Activated T-helper 1 cell treated with Interleukin-2 at 50 U/mL for 16 hours (primary cell): ENCODE results near the gene PIGP.
"Not testable (repeated sequence)": the region's sequence is repeated elsewhere in the genome, so short reads cannot be mapped to it uniquely, and the experiment has no call there.

ENCODE experiments used
- DNase-seq: peaks from one replicate; pipeline ENCODE4 v3.0.0-alpha.2; 2020; ENCODE audit warnings: low read depth

Gene PIGP

DNA sequence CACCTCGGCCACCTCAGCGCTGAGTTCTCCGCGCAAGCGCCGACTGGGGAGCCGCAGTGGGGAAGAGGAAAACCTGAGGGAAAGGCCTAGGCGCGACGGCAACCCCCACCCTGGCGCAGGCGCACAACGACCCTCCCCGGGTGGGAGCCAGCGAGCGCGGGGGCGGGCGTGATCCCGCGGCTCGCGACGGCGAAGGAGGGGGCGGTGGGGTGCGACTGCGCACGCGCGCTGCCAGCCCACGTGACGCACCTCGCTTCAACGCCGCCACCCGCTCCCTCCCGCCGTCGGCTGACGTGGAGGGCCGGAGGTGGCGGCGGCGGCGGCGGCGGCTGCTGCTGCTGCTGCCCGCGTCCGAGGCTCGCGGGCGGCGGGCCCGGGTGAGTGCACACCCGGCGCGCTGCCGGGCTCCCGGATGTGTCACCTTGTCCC is at the start of gene PIGP, which contains the start of gene TTC3:
Gene PIGP, minus strand, starts transcription at position 84 of the 429 bp plus-strand sequence. CDS start 556 bp downstream, outside the sequence.
Gene TTC3, plus strand, starts transcription at position 267 of the 429 bp plus-strand sequence. CDS start 14,004 bp downstream, outside the sequence.
- DNase-seq = peak; percentile 95

DNA sequence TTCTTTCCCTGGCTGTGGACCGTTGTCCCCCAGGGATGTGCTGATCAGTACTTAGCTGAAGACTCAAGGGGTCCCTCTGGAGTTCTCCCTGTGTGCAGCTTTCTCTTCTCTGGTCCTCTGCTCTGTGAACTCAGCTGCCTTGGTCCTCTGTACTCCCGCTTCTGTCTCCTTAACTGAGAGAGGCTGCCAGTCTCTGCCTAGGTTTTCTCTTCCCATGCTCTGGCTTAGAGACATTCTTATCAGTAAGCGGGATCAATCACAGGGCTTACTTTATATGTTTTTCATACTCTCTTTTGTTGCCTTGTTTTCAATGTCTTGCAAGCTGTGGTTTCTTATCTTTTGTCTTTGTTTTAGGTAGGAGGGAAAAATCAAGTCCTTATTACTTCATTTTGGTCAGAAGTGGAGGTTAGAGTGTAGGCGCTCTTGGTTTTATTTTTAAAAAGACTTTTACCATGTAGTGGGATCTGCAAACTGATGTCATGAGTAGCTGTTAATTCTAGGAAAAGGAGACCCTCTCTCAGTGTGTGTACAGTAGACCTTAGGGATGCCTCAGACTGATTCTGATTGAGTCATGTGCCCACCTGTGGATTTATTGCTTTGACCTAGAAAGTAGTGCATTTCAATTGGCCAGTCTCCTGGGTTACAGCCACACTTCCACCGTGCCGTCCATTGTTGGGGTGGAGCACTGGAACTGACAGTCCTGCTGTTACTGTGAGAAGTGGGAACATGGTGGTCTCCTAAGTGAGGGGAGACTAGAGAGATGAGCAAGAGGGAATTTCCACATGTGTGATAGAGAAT is 46.7 kb upstream of the PIGP start:
- DNase-seq = no peak

DNA sequence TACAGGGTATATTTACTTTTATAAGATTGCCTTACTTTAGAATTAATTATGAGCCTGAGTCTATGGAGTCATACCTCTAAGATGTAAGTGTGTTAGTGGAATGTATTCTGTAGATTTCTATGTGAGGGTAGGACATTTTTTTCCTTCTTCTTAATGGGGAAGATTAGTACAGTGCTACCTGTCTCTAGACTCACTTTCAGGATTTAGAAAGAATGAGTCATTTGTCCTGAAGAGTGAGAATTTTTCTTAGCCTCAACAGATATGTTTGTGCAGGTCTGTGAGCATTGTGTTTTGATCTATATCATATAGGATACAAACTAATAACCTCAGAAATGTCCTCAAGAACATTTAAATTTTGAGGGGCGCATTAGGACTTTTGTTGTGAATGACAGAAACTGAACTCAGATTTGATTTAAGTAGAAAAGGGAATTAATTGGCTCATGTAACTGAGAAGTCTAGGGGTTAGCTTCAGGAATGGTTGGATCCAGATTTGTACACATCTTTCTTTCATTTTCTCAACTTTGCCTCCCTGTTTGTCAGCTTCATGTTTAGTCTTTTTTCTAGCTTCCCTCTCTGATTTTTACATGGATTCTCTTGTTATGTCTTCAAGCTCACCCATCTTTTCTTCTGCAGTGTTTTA is 45.4 kb upstream of the PIGP start:
- DNase-seq = no peak

DNA sequence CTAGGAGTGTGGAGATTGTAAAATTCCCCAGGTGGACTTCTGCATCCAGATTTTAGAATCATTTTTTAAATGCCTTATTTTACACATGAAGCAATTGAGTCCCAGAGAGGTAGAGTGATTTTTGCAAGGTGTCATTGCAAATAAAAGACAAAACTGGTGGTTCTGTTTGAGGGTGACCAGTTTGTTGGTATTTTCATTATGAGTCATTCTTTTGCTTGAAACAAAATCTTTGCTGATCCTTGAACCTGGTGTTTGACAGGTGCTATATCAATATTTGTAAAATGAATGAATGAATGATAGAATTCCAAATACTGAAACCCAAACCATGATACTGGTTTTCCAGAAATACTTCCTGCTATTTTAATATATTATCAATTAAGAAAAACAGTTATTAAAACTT is 44.3 kb upstream of the PIGP start:
- DNase-seq = no peak

DNA sequence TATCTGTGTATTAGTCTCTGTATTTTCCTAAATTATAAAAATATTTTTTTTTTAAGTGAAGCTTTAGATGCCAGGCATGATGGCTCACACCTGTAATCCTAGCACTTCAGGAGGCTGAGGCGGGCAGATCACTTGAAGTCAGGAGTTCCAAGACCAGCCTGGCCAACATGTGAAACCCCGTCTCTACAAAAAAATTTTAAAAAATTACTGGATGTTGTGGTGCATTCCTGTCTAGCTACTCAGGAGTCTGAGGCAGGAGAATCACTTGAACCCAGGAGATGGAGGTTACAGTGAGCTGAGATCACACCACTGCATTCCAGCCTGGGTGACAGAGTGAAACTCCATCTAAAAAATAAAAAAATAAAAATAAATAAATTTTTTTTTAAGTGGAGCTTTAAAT is 43.6 kb upstream of the PIGP start:
- not testable (repeated sequence) for DNase-seq

DNA sequence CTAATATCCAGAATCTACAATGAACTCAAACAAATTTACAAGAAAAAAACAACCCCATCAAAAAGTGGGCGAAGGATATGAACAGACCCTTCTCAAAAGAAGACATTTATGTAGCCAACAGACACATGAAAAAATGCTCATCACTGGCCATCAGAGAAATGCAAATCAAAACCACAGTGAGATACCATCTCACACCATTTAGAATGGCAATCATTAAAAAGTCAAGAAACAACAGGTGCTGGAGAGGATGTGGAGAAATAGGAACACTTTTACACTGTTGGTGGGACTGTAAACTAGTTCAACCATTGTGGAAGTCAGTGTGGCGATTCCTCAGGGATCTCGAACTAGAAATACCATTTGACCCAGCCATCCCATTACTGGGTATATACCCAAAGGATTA is 41.4 kb upstream of the PIGP start:
- DNase-seq = not testable (repeated sequence)

DNA sequence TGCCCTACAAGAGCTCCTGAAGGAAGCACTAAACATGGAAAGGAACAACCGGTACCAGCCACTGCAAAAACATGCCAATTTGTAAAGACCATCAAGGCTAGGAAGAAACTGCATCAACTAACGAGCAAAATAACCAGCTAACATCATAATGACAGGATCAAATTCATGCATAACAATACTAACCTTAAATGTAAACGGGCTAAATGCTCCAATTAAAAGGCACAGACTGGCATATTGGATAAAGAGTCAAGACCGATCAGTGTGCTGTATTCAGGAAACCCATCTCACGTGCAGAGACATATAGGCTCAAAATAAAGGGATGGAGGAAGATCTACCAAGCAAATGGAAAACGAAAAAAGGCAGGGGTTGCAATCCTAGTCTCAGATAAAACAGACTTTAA is 38.2 kb upstream of the PIGP start:
- DNase-seq = not testable (repeated sequence)

DNA sequence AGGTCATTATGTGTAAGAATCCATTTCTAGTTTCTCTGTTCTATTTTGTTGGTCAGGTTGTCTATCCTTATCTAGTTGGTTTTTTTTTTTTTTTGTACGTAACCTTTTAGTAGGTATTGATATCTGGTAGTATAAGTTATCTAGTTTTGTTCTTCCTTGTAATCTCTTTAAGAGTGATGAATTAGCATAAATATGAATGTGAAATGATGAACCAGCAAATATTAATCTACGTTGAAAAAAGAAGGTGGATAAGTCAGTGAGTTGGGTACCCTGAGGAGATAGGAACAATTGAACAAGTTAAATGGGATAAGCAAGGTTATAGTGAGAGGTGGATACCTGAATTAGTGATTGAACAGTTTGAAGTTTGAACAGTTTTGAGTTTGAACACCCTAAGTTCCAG is 34.1 kb upstream of the PIGP start:
- DNase-seq = no peak

DNA sequence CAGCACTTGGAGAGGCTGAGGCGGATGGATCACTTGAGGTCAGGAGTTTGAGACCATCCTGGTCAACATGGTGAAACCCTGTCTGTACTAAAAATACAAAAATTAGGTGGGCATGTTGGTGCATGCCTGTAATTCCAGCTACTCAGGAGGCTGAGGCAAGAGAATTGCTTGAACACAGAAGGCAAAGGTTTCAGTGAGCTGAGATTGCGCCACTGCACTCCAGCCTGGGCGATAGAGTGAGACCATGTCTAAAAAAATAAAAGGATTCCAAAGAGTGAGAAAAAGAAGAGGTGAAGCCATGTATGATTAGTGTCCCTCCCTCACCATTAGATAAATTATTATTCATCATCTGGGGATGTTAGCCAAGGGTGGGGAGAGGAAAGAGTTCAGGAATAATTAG is 29.9 kb upstream of the PIGP start:
- not testable (repeated sequence) for DNase-seq

DNA sequence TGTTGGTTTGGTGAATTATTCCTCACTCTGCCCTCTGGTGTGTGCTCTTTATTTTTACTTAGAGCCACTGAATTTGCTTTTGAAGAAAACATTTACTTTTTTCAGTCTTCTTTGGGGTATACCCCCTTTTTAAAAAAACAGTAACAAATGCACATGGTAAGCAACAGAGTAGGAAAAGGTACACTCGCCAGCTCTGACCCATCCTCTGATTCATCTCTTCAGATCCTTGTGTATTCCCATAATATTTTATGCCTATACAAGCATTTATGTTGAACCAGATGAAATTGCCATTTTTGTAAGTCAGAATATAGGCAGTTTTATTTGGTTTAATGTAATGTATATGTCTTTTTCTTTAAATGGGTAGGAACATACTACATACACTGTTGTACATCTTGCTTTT is 28.5 kb upstream of the PIGP start:
- no peak for DNase-seq

DNA sequence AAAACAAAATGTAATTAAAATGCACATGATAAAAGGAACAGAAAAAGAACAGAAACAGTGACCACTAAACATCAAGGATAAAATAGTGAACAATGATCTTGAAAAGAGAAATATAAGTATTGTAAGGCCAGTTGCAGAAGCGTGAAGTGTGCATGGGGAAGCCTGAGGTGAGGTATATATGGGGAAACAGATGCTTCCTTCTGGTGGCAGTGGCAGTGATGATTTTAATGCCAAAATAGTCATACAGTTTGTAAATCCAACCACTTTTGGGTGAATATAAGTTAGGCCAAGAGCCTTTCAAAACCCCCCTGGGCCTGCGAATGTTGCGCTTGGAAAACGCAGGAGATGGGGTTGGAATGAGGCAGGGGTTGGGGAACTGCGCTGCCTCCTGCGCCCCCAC is 27.4 kb upstream of the PIGP start:
- DNase-seq = no peak

DNA sequence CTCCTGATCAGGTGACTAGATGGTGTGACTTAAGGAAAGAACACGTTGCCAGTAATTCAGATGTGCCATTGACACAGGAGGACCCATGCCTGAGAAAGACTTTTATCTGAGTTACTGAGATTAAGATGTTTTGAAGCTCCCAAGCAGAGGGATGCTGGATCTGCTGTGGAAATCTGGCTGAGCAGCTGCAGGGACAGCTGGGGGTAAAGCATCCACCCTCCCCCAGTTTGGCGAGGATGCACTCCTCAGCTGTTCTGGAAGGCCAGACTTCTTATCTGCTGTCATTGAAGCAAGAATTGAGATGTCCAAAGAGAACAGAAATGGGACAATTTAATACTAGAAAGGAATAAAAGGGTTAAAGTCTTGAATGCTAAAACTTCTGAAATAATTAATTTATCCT is 25.9 kb upstream of the PIGP start:
- DNase-seq = no peak

DNA sequence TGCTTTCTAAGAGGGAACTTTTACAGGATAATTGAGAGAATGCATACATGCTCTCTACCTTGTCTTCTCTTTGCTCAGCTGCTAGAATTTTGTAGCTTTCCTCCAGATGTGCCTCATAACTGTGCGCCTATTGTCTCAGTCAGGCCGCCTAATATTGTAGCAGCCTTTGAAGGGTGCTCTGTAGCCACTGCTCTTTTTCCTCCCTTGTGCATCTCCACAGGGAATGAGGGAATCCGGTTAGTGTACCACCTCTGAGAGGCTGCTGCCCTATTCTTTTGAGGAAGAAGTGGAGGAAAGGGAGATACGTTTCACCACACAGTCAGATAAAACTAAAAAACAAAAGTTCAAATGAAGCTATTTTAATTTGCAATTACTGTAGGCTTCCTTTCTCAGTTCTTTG is 22.9 kb upstream of the PIGP start:
- no peak for DNase-seq

DNA sequence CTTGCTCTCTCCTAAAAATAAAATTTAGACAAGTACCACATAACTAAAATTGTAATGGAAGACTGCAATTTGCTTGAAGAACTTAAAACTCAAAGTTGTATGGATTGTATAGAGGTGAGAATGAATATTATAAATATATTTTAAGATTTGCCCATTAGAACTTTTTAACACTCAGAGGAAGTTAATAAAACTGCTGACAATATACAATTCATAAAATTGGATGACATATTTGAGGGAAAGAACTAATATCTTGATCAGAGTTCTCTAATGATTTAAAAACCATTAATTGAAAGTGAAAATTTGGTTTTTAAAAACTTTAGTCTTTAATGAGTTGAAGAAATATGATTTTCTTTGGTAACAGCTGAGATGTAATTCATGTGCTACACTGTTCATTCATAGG is 21.1 kb upstream of the PIGP start:
- DNase-seq = no peak

DNA sequence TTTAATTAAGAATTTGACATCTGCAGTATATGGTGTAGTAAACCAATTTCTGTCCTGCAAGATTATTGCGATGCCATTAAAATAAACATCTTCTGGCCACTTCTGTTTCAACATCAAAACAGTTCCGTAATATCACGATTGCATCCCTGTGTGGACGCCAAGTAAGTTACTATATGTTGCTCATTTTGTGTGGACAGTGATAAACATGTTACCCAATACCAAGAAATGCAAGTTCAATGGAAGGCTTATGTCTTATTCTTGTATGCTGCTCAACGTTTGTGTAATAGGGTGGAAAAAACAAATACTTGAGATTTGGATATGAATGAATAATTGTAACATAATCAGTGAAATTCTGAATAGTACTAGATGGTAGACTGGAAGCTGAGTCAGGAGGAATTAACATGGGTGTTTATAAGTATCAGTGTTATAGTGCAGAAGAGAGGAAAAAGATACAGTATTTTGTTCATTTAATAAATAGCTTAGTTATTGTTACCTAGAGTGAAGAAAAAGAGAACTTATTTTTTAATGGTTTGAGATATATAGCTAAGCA is 15.4 kb upstream of the PIGP start:
- no peak for DNase-seq

DNA sequence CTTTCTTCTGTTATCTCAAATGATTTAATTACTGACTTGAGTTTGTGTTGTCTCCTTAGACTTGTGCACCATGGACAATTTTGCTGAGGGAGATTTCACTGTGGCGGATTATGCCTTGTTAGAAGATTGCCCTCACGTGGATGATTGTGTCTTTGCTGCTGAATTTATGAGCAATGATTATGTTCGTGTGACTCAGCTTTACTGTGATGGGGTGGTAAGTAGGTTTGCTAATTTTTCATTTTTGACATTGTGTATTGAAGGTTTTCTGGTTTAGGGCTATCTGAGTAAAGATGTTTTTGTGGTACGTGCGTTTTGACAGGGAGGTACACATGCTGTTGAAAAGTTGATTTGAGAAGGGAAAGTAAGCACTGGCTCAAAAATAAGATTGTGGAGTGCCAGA is 14.3 kb upstream of the PIGP start:
- DNase-seq = no peak

DNA sequence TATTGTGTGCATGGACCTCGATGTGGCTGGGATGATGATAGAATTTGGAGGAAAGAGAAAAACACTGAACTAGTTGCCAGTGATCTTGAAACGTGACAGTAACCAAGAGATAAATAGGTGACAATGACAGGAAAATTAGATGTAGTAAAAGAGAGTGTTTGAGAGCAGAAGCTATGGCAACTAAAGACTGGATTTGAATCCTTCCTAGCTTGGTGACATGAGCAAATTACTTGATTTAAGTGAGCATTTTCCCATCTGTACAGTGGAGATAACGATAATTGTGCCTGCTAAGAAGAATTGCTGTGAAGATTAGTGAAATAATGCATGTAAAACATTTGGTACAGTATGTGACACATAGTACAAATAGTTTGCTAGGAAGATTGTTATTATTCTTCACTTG is 12.9 kb upstream of the PIGP start:
- no peak for DNase-seq

DNA sequence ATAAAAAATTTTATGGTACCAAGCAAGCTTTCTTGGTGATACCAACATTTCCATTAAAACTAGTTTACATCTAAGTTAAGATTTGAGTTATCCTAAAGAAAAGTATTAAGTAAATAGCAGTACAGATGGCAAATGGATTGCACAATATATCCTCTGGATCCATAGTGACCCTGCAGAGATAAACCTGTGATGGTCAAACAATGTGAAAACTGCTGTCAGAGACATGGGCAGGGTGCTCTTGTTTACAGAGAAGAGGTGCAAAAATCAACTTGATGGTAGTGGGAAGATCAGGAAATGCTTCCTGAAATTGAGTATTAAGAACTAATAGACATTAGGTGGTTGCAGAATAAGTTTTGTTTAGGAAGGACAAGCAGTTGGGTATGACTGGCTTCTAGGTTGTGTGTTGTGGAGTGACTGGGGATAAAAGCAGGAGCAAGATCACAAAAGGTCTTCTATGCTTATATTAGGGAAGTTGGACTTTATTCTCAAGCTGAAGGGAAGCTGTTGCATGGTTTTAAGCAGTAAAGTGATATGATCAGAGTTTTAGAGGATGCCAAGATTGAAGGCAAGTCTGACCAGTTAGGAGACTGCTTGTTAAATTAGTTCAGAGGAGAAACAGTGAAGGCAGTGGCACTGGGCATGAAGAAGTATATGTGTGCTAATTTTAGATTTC is 10.1 kb upstream of the PIGP start:
- no peak for DNase-seq

DNA sequence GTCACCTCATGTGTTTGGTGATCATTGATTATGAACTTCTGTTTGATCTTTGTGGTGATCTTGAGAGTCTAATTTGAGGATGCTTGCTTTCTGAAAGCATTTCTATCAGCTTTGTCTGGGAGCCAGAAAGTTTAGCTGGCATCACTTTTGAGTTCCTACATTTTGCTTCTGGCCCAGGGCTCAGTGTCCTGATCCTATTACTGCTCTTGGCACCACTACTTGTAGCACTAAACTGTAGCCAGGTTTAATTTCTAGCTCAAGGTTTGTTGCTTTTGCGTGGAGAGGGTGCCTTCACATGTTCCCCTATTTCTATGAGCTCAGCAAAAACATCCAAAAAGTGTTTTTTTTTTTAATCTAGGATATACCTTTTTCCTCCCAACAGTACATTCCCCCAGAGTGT is 9.5 kb upstream of the PIGP start:
- no peak for DNase-seq

DNA sequence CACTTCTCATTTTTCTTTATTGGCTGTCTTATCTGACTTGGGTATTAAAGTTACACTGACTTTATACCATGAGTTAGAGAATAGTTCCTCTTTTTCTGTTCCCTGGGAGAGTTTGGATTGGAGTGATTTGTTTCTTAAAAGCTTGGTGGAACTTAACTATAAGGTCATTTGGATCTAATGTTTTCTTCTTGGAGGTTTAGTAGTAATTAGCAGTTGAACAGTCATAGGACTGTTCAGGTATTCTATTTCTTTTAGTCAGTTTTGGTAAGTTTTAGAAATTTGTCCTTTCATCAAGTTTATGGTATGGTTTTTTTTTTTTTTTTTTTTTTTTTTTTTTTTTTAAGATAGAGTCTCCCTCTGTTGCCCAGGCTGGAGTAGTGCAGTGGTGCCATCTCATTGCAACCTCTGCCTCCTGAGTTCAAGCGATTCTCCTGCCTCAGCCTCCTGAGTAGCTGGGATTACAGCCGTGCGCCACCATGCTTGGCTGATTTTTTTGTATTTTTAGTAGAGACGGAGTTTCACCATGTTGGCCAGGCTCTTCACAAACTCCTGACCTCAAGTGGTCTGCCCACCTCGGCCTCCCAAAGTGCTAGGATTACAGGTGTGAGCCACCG is 6.4 kb upstream of the PIGP start:
- no peak for DNase-seq

DNA sequence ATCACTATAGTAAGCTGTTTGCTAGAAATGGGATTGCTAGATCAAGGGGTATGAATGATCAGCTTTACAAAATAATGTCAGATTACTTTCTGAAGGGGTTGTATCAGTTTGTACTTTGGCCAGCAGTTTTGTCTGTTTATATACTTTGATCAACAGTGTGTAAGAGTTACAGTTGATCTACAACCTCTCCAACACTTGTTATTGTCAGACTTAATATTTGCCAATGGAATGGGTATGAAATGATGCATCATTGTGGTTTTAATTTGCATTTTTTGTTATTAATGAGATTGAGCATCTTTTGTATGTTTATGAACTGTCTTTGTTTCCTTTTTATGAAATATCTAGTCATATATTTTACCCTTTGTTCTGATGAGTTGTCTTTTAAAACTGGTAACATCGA is 4.5 kb upstream of the PIGP start:
- no peak for DNase-seq

DNA sequence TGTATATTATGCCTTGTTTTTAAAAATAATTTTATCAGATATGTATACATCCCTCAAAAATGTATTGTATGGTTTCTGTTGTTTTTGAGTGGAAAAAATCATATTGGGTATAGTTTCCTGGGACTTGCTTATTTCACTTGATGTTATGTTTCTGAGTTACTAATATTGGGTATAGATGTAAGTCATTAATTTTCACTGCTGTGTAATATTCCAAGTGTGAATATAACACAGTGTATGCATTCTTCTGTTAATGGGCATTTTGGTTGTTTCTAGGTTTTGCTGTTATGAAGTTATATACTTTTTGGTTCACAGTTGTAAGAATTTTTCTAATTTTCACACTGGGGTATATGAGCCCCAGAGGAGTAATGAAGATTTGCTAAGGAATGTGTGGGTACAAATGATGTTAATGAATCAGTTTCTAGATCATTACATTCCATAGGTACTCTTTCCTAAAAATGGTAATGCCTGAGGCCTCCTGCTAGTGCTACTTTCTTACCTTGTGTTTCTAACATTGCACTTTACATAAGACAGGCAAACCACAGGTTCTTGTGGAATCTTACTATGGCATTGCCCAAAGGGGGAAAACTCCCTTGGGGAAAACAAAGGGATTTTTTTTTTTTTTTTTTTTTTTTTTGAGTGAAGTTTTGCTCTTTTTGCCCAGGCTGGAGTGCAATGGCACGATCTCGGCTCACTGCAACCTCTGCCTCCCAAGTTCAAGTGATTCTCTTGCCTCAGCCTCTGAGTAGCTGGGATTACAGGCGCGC is 3.4 kb upstream of the PIGP start:
- no peak for DNase-seq
